CD14-positive monocyte (primary cell): ENCODE data around the gene CTAG1A. TPM values are rescaled to one million over a fixed set of nuclear protein-coding genes. Genes with fewer than 3 reads are reported as not detected.
"Not testable (repeated sequence)": the region's sequence is repeated elsewhere in the genome, so short reads cannot be mapped to it uniquely, and the experiment has no call there.

Source experiments
- DNase-seq, 3 donors: peaks; one replicate each; pipeline ENCODE4 v3.0.0-alpha.2; 2011 to 2022
- H2AFZ ChIP-seq: 2 replicates; pipeline ENCODE4 v1.6.0; 2012; ENCODE audit warnings: mild to moderate bottlenecking, low read depth, low read length, inconsistent platforms; ENCODE audit not compliant: insufficient read depth, poor library complexity, severe bottlenecking
- H3K27ac ChIP-seq, 2 donors: 1 replicate in 1 of 2; 2 replicates in 1 of 2; pipeline ENCODE4 v1.5.1; 2012 to 2013; ENCODE audit warnings: low read length in 2 of 2, control low read depth in 1 of 2, inconsistent platforms in 1 of 2, low read depth in 1 of 2, mild to moderate bottlenecking in 1 of 2
- H3K27me3 ChIP-seq, 2 donors: one replicate each; pipeline versions ENCODE4 v1.6.0 to v1.6.1; 2011 to 2013; ENCODE audit warnings: low read length in 2 of 2; ENCODE audit not compliant: control insufficient read depth in 2 of 2, insufficient read depth in 2 of 2
- H3K36me3 ChIP-seq, 2 donors: replicated peaks in 1 of 2; 1 replicate in 1 of 2; 2 replicates in 1 of 2; pipeline versions ENCODE4 v1.5.1 to v1.6.1; 2012 to 2013; ENCODE audit warnings: low read length in 2 of 2, control low read depth in 1 of 2, inconsistent platforms in 1 of 2, mild to moderate bottlenecking in 1 of 2; ENCODE audit not compliant: insufficient read depth in 2 of 2, control insufficient read depth in 1 of 2
- H3K4me1 ChIP-seq, 2 donors: 1 replicate in 1 of 2; 2 replicates in 1 of 2; pipeline versions ENCODE4 v1.5.1 to v1.6.1; 2012 to 2013; ENCODE audit warnings: low read length in 2 of 2, control low read depth in 1 of 2, inconsistent platforms in 1 of 2, mild to moderate bottlenecking in 1 of 2, moderate library complexity in 1 of 2; ENCODE audit not compliant: insufficient read depth in 2 of 2, control insufficient read depth in 1 of 2
- H3K4me2 ChIP-seq: replicated peaks from 2 replicates; pipeline ENCODE3; 2012; ENCODE audit warnings: low read length, moderate library complexity, mild to moderate bottlenecking; ENCODE audit not compliant: poor library complexity, severe bottlenecking; ENCODE audit errors: extremely low read depth
- H3K4me3 ChIP-seq, 3 experiments: fragments of 200-600 bp in 1 of 3; sonication (generic) in 1 of 3; replicated peaks in 1 of 3; 1 replicate in 2 of 3; 2 replicates in 1 of 3; pipeline ENCODE4 v1.5.1; 2011 to 2013; ENCODE audit warnings: low read length in 3 of 3, mild to moderate bottlenecking in 3 of 3, control low read depth in 2 of 3, low read depth in 2 of 3, inconsistent platforms in 1 of 3, moderate library complexity in 1 of 3
- H3K79me2 ChIP-seq: 2 replicates; pipeline ENCODE4 v1.6.0; 2012; ENCODE audit warnings: mild to moderate bottlenecking, control low read depth, inconsistent platforms, low read length, moderate library complexity; ENCODE audit not compliant: insufficient read depth
- H3K9ac ChIP-seq: 2 replicates; pipeline ENCODE4 v1.6.0; 2017; ENCODE audit warnings: low read length, mild to moderate bottlenecking; ENCODE audit not compliant: insufficient read depth, poor library complexity, severe bottlenecking
- H3K9me3 ChIP-seq, 2 donors: replicated peaks in 1 of 2; 1 replicate in 1 of 2; 2 replicates in 1 of 2; pipeline versions ENCODE4 v1.5.1 to v1.6.1; 2012 to 2013; ENCODE audit warnings: low read length in 2 of 2, control low read depth in 1 of 2; ENCODE audit not compliant: control insufficient read depth in 1 of 2, insufficient read depth in 1 of 2
- H4K20me1 ChIP-seq: 2 replicates; pipeline ENCODE4 v1.6.0; 2012; ENCODE audit warnings: mild to moderate bottlenecking, low read length, control low read depth, moderate library complexity; ENCODE audit not compliant: insufficient read depth
- H3K27ac Mint-ChIP-seq, 7 donors: one replicate each; pipeline ENCODE4 v1.8.0; 2020; ENCODE audit warnings: mild to moderate bottlenecking in 7 of 7, mixed read lengths in 7 of 7, moderate library complexity in 6 of 7, inconsistent platforms in 2 of 7
- H3K27me3 Mint-ChIP-seq, 3 donors: one replicate each; pipeline ENCODE4 v1.8.0; 2021 to 2022; ENCODE audit warnings: low read depth in 3 of 3, mild to moderate bottlenecking in 3 of 3, mixed read lengths in 3 of 3, moderate library complexity in 3 of 3, inconsistent platforms in 1 of 3
- H3K36me3 Mint-ChIP-seq, 2 donors: one replicate each; pipeline ENCODE4 v1.8.0; 2020; ENCODE audit warnings: mixed read lengths in 2 of 2, inconsistent platforms in 1 of 2, mild to moderate bottlenecking in 1 of 2
- H3K4me1 Mint-ChIP-seq: one replicate; pipeline ENCODE4 v1.8.0; 2020; ENCODE audit warnings: mild to moderate bottlenecking, mixed read lengths
- H3K4me3 Mint-ChIP-seq, 2 donors: one replicate each; pipeline ENCODE4 v1.8.0; 2020; ENCODE audit warnings: mild to moderate bottlenecking in 2 of 2, mixed read lengths in 2 of 2, moderate library complexity in 1 of 2
- H3K9me3 Mint-ChIP-seq, 7 donors: one replicate each; pipeline ENCODE4 v1.8.0; 2020 to 2022; ENCODE audit warnings: mixed read lengths in 7 of 7, mild to moderate bottlenecking in 6 of 7, moderate library complexity in 6 of 7, inconsistent platforms in 2 of 7
- CTCF ChIP-seq: fragments of 200-600 bp; IDR thresholded peaks from one replicate; pipeline ENCODE4 v1.8.0; 2022; ENCODE audit warnings: antibody characterized with exemption, mild to moderate bottlenecking
- WGBS: methylation state at CpG from one replicate; pipeline ENCODE4 v1.1.5; 2013; ENCODE audit warnings: missing lambda C conversion rate; ENCODE audit not compliant: insufficient coverage; 5-methylcytosine and 5-hydroxymethylcytosine counted together
- intact Hi-C, 2 donors: fragments of 100-400 bp; cut with micrococcal nuclease; formaldehyde crosslinking; loops; one replicate each; pipeline versions ENCODE4 v1.15.0 to v1.15.1; 2023
- polyA plus RNA-seq, 3 donors: library from polyadenylated mRNA; depleted of rRNA in 1 of 3; unstranded in 2 of 3; stranded (reverse) in 1 of 3; fragments of 300-500 nt in 2 of 3; fragments of >200 nt in 1 of 3; fragmentation: Illumina TruSeq in 2 of 3; gene quantifications; 1 replicate in 2 of 3; 2 replicates in 1 of 3; pipeline ENCODE4 v1.2.3, GENCODE V29; 2012 to 2021

Gene CTAG1A
- polyA plus RNA-seq, 3 donors: not detected

GRCh38 chrX:154549766-154550165 lies 35.2 kb upstream of the CTAG1A start:
- intact Hi-C loops: no loop called here
- peaks cover 42 to 48% of the 10 kb centered on the region in 2 donors for H3K4me1 ChIP-seq

GRCh38 chrX:154552112-154552806 lies 32.7 kb upstream of the CTAG1A start:
- peaks cover 26 to 28% of the 10 kb centered on the region in 2 donors for H3K36me3 Mint-ChIP-seq
- H3K4me1 Mint-ChIP-seq: peaks cover 36% of the 10 kb centered on the region
- H3K9me3 Mint-ChIP-seq: peaks cover 0 to 12% (median 11%) of the 10 kb centered on the region in 7 donors
- intact Hi-C loops, H3K27me3 Mint-ChIP-seq, H3K9ac ChIP-seq, H3K4me3 ChIP-seq, H3K27me3 ChIP-seq, H3K9me3 ChIP-seq, H3K4me2 ChIP-seq, H2AFZ ChIP-seq: not testable (repeated sequence)
- peaks cover 26 to 31% of the 10 kb centered on the region in 2 donors for H3K4me1 ChIP-seq
- peak in 2 of 3 donors; percentile 4 to 31 for DNase-seq
- WGBS: no CpG with 5 or more reads among the region's 18 CpGs
- H4K20me1 ChIP-seq: peaks cover 60% of the 10 kb centered on the region
- peak overlapping the region in 6 of 7 donors; percentile 58 to 89 (median 76) for H3K27ac Mint-ChIP-seq
- peaks cover 63% of the 10 kb centered on the region for H3K79me2 ChIP-seq
- H3K27ac ChIP-seq: peak overlapping the region; percentile 38 to 62
- H3K4me3 Mint-ChIP-seq: peak overlapping the region in 1 of 2 donors; percentile 42
- peaks cover 18 to 26% of the 10 kb centered on the region in 2 donors for H3K36me3 ChIP-seq

More at GRCh38 chrX:154549766-154550165, 35.2 kb upstream of the CTAG1A start:
- Mint-ChIP-seq H3K27me3 (peaks cover 0 to 11% (median 2%) of the 10 kb centered on the region in 3 donors), H3K4me1 (peaks cover 50% of the 10 kb centered on the region), H3K9me3 (peaks cover 0 to 21% (median 18%) of the 10 kb centered on the region in 7 donors), H3K27ac (peak overlapping the region in 1 of 7 donors; percentile 43), H3K36me3 (peaks cover 22 to 34% of the 10 kb centered on the region in 2 donors), H3K4me3 (no peak overlapping the region)
- H3K9ac ChIP-seq: no peak overlapping the region
- no peak overlapping the region for H3K4me2 ChIP-seq
- no peak for TF ChIP-seq CTCF
- peaks cover 55% of the 10 kb centered on the region for H4K20me1 ChIP-seq
- H3K79me2 ChIP-seq: peaks cover 77% of the 10 kb centered on the region
- no peaks in the 10 kb centered on the region for H3K27me3 ChIP-seq
- no CpG with 5 or more reads among the region's 1 CpG for WGBS
- H2AFZ ChIP-seq: no peak overlapping the region
- no peak for DNase-seq
- peaks cover 13 to 20% of the 10 kb centered on the region in 2 donors for H3K36me3 ChIP-seq
- H3K9me3 ChIP-seq: peaks cover 0 to 7% of the 10 kb centered on the region in 2 donors
- H3K27ac ChIP-seq: no peak overlapping the region
- no peak overlapping the region for H3K4me3 ChIP-seq

GRCh38 chrX:154558060-154558690 lies 26.8 kb upstream of the CTAG1A start:
- H3K9me3 ChIP-seq, intact Hi-C loops, H3K27ac Mint-ChIP-seq, H3K4me3 Mint-ChIP-seq, H3K27ac ChIP-seq, H3K9ac ChIP-seq, H3K27me3 ChIP-seq, H3K4me2 ChIP-seq, H3K9me3 Mint-ChIP-seq, DNase-seq, H3K4me1 Mint-ChIP-seq, H3K4me1 ChIP-seq, H2AFZ ChIP-seq, H3K4me3 ChIP-seq, H3K27me3 Mint-ChIP-seq: not testable (repeated sequence)
- WGBS: 90% methylated on average over 2 of the region's 24 CpGs
- Histone ChIP-seq H3K36me3 (peaks cover 17 to 22% of the 10 kb centered on the region in 2 donors), H4K20me1 (peaks cover 19% of the 10 kb centered on the region), H3K79me2 (peaks cover 21% of the 10 kb centered on the region)
- H3K36me3 Mint-ChIP-seq: peaks cover 13 to 24% of the 10 kb centered on the region in 2 donors
